AG04449 (cell line): ENCODE results near the gene GPA33.

Source experiments
- CTCF ChIA-PET: fragments of 350-600 bp; formaldehyde crosslinking; extraction: SDS; loops from one replicate; lab custom pipeline; 2021; ENCODE audit warnings: antibody characterized with exemption; lab: Yijun Ruan, JAX
- POLR2A ChIA-PET: fragments of 400-600, 350-600 bp; formaldehyde crosslinking; extraction: SDS; loops from one replicate; lab custom pipeline; 2020; ENCODE audit warnings: antibody characterized with exemption, inconsistent platforms; lab: Yijun Ruan, JAX
- DNase-seq: peaks from one replicate; pipeline ENCODE4 v3.0.0-alpha.2; 2010; ENCODE audit warnings: low read depth, low spot score
- H3K4me3 ChIP-seq: 2 replicates; pipeline ENCODE4 v1.5.1; 2011; ENCODE audit warnings: low read depth, mild to moderate bottlenecking, control low read depth, low read length
- CTCF ChIP-seq: IDR thresholded peaks from one replicate; pipeline ENCODE4 v1.5.1; 2011; ENCODE audit warnings: mild to moderate bottlenecking, moderate library complexity, low read length, control low read depth, inconsistent platforms; ENCODE audit not compliant: insufficient read depth; ENCODE audit errors: missing control alignments

The GPA33 gene

GRCh38 chr1:167090314-167090942, at the start of gene GPA33:
TSS of gene GPA33 (minus strand) at chr1:167090377. CDS start at chr1:167090287, 90 bp downstream.
- ChIA-PET POLR2A (no interaction called here), CTCF (no interaction called here)
- no peak within 1 kb of the TSS for H3K4me3 ChIP-seq
- no peak for TF ChIP-seq CTCF
- DNase-seq = no peak

- DNase-seq = no peak
- ChIA-PET CTCF (interaction anchor here (0.6 kb wide), 1 partner anchor 396 kb away, joined by 3 read pairs; no protein-coding TSS in a partner anchor), POLR2A (interaction anchor here (0.6 kb wide), 1 partner anchor 207 kb away, joined by 4 read pairs; no protein-coding TSS in a partner anchor)
- no peak for TF ChIP-seq CTCF
- H3K4me3 ChIP-seq = no peak overlapping the region
These were observed 48.5 kb upstream of the GPA33 start for GRCh38 chr1:167138703-167139102.

GRCh38 chr1:167137793-167138510, 47.8 kb upstream of the GPA33 start:
- TF ChIP-seq CTCF = no peak
- POLR2A ChIA-PET = interaction anchor here (0.6 kb wide), 1 partner anchor 208 kb away, joined by 4 read pairs; no protein-coding TSS in a partner anchor
- CTCF ChIA-PET = no interaction called here
- H3K4me3 ChIP-seq = no peak overlapping the region
- DNase-seq = no peak

DNA sequence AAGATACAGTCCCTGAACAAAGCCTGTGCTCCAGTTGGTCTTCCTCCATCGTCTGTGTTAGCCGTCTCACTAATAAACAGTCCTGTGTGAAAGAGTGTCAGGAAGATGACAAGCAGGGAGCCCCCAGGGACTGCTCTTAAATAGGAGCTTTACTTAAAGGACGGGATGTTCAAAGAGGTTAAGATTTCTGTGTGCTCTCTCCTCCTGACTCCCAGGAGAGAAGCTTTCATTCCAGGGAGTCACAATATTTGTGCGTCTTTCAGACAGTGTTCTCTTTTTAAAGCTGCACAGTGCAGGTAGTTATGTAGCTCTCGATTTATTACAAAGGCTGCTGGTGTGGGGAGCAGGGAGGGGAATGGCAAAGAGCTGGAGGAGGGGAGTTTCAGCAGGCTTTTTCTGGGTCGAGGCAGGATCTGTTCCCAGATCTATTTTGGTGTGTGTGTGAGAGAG, 47.2 kb upstream of the GPA33 start:
- POLR2A ChIA-PET = no interaction called here
- H3K4me3 ChIP-seq = no peak overlapping the region
- CTCF ChIA-PET = no interaction called here
- no peak for DNase-seq
- TF ChIP-seq CTCF = no peak

- TF ChIP-seq CTCF = no peak
- CTCF ChIA-PET = no interaction called here
- no peak overlapping the region for H3K4me3 ChIP-seq
- DNase-seq = no peak
- POLR2A ChIA-PET = no interaction called here
These were observed 46.6 kb upstream of the GPA33 start for GRCh38 chr1:167136806-167137205.

DNA sequence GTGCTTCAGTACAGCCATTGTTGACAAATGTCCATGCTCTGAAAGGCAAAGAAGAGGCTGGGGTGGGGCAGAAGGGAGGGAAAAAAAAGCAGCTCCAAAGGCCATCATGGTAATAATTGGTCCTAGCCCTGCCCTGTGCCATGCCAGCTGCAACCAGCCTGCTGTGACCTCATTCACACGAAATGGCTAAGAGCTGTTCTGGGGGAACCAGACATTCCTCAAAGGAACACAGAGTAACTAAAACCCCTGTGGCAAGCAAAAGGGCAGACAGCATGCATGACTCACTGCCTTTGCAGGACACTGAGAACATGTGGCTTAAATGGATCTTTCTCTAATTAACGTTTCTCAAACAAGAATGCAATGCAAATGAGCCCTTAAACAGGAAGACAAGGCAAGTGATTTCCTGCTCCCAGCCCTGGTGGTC, 46.0 kb upstream of the GPA33 start:
- no peak for DNase-seq
- TF ChIP-seq CTCF = no peak
- H3K4me3 ChIP-seq = no peak overlapping the region
- POLR2A ChIA-PET = no interaction called here
- CTCF ChIA-PET = no interaction called here
